AG04450 (cell line): ENCODE measurements around the gene KIR3DL3. TPM values are rescaled to one million over a fixed set of nuclear protein-coding genes. Genes with fewer than 3 reads are reported as not detected.
"Not testable (repeated sequence)": the region's sequence is repeated elsewhere in the genome, so short reads cannot be mapped to it uniquely, and the experiment has no call there.

ENCODE experiments used
- CTCF ChIA-PET: fragments of 300-600, 350-600 bp; formaldehyde crosslinking; extraction: SDS; loops from one replicate; lab custom pipeline; 2022; ENCODE audit warnings: antibody characterized with exemption, inconsistent platforms; lab: Charles Lee
- POLR2A ChIA-PET: fragments of 350-600 bp; formaldehyde crosslinking; extraction: SDS; loops from one replicate; lab custom pipeline; 2021; ENCODE audit warnings: antibody characterized with exemption, inconsistent platforms; lab: Yijun Ruan, JAX
- DNase-seq: peaks from one replicate; pipeline ENCODE4 v3.0.0-alpha.2; 2011; ENCODE audit warnings: low read depth, low spot score
- H3K27ac ChIP-seq: one replicate; pipeline ENCODE4 v1.5.1; 2012; ENCODE audit warnings: low read depth, low read length, control low read depth
- H3K27me3 ChIP-seq: one replicate; pipeline ENCODE4 v1.6.0; 2012; ENCODE audit warnings: low read length; ENCODE audit not compliant: control insufficient read depth, insufficient read depth
- H3K4me3 ChIP-seq: 2 replicates; pipeline ENCODE4 v1.5.1; 2011; ENCODE audit warnings: mild to moderate bottlenecking, low read depth, low read length, control low read depth
- H3K9me3 ChIP-seq: 2 replicates; pipeline ENCODE4 v1.5.1; 2012; ENCODE audit warnings: low read length; ENCODE audit not compliant: control insufficient read depth, insufficient read depth
- polyA plus RNA-seq: library from polyadenylated mRNA; depleted of rRNA; stranded (reverse); fragments of >200 nt; gene quantifications from 2 replicates; pipeline ENCODE4 v1.2.3, GENCODE V29; 2011
- TF ChIP-seq, protein P1 (sequence below): IDR thresholded peaks from 2 replicates; pipeline ENCODE4 v1.5.1; 2011; ENCODE audit warnings: low read depth, low read length, control low read depth, inconsistent platforms

KIR3DL3 gene
- polyA plus RNA-seq, 1 experiment = not detected

DNA sequence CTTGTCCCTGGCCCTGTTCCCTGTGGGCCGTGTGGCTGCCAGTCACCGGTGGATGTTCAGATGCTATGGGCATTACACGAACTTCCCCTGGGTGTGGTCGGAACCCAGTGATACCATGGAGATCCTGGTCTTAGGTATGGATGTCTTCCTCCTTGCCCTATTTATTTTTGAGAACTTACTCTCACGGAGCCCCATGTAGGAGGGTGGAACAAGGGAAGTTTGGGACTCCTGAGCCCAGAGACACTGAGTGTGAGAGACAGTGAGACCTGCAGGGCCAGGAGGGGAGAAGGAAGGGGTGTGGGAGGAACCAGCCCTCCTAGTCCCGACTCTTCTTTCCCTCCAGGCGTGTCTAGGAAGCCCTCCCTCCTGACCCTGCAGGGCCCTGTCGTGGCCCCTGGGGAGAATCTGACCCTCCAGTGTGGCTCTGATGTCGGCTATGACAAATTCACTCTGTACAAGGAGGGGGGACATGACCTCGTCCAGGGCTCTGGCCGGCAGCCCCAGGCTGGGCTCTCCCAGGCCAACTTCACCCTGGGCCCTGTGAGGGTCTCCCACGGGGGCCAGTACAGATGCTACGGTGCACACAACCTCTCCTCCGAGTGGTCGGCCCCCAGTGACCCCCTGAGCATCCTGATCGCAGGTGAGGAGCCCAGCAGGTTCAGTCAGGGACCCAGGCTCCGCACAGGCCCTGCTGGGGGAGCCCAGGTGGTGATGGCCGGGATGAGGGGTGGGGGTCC is 14.9 kb upstream of the KIR3DL3 start:
- CTCF ChIA-PET = no interaction called here
- TF ChIP-seq, protein P1, sequence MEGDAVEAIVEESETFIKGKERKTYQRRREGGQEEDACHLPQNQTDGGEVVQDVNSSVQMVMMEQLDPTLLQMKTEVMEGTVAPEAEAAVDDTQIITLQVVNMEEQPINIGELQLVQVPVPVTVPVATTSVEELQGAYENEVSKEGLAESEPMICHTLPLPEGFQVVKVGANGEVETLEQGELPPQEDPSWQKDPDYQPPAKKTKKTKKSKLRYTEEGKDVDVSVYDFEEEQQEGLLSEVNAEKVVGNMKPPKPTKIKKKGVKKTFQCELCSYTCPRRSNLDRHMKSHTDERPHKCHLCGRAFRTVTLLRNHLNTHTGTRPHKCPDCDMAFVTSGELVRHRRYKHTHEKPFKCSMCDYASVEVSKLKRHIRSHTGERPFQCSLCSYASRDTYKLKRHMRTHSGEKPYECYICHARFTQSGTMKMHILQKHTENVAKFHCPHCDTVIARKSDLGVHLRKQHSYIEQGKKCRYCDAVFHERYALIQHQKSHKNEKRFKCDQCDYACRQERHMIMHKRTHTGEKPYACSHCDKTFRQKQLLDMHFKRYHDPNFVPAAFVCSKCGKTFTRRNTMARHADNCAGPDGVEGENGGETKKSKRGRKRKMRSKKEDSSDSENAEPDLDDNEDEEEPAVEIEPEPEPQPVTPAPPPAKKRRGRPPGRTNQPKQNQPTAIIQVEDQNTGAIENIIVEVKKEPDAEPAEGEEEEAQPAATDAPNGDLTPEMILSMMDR = no peak
- H3K9me3 ChIP-seq = peaks cover 60% of the 10 kb centered on the region

DNA sequence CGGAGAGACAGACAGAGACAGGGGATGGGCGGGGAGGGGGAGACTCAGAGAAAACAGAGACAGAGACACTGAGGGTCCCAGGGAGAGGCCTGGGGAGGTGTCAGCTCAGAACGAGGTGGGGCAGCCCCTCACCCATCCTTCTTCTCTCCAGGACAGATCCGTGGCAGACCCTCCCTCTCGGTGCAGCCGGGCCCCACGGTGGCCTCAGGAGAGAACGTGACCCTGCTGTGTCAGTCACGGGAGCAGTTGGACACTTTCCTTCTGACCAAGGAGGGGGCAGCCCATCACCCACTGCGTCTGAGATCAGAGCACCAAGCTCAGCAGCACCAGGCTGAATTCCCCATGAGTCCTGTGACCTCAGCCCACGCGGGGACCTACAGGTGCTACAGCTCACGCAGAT is 14.3 kb upstream of the KIR3DL3 start:
- H3K27me3 ChIP-seq, CTCF ChIA-PET, DNase-seq, H3K4me3 ChIP-seq, H3K27ac ChIP-seq, POLR2A ChIA-PET: not testable (repeated sequence)
- H3K9me3 ChIP-seq = peaks cover 58% of the 10 kb centered on the region

More for the DNA sequence above, 14.9 kb upstream of the KIR3DL3 start:
- H3K27me3 ChIP-seq = no peaks in the 10 kb centered on the region
- no peak overlapping the region for H3K27ac ChIP-seq
- POLR2A ChIA-PET = no interaction called here
- no peak for DNase-seq
- no peak overlapping the region for H3K4me3 ChIP-seq

DNA sequence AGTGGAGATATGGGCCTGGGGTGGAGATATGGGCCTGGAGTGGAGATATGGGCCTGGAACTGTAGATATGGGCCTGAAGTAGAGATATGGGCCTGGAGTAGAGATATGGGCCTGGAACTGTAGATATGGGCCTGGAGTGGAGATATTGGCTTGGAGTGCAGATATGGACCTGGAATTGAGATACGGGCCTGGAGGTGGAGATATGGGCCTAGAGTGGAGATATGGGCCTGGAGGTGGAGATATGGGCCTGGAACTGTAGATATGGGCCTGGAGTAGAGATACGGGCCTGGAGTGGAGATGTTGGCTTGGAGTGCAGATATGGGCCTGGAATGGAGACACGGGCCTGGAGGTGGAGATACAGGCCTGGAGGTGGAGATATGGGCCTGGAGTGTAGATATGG is 402 bp downstream of the KIR3DL3 start:
- DNase-seq = no peak
- ChIA-PET CTCF (no interaction called here), POLR2A (no interaction called here)
- H3K9me3 ChIP-seq = peaks cover 51% of the 10 kb centered on the region
- no peaks in the 10 kb centered on the region for H3K27me3 ChIP-seq
- TF ChIP-seq, protein P1 = no peak
- no peak overlapping the region for H3K27ac ChIP-seq
- H3K4me3 ChIP-seq = no peak overlapping the region

GRCh38 chr19:54725321-54725720 is 1.1 kb downstream of the KIR3DL3 start:
- H3K27ac ChIP-seq = no peak overlapping the region

GRCh38 chr19:54727562-54727961 is 3.3 kb downstream of the KIR3DL3 start:
- TF ChIP-seq, protein P1 = no peak
- no peak overlapping the region for H3K4me3 ChIP-seq
- no peaks in the 10 kb centered on the region for H3K27me3 ChIP-seq
- peaks cover 60% of the 10 kb centered on the region for H3K9me3 ChIP-seq
- ChIA-PET POLR2A (no interaction called here), CTCF (no interaction called here)
- no peak overlapping the region for H3K27ac ChIP-seq
- no peak for DNase-seq

More at GRCh38 chr19:54725321-54725720, 1.1 kb downstream of the KIR3DL3 start:
- POLR2A ChIA-PET = no interaction called here
- DNase-seq = no peak
- Histone ChIP-seq H3K9me3 (peaks cover 58% of the 10 kb centered on the region), H3K27me3 (no peaks in the 10 kb centered on the region), H3K4me3 (no peak overlapping the region)
- TF ChIP-seq, protein P1 = no peak
- CTCF ChIA-PET = no interaction called here
